ENCODE measurements around the gene OSBP2.
"Not testable (repeated sequence)": the region's sequence is repeated elsewhere in the genome, so short reads cannot be mapped to it uniquely, and the experiment has no call there.

OSBP2 gene

GRCh38 chr22:30721741-30722140, 27.1 kb downstream of the OSBP2 start:
- DNase-seq = no peak

DNA sequence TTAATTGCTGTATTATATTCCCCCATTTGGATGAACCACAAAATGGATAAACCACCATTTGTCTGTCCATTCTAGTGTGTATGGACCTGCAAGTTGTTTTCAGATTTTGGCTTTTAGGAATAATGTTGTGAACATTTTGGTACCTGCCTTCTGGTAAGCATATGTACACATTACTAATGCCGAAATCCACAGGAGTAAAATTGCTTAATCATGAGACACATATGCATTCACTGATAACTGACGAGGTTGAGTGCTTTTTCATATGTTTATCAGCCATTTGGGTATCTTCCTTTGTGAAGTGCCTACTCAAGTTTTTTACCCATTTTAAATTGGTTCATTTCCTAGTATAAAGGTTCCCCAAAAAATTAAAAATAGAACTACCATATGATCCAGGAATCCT, 34.2 kb downstream of the OSBP2 start:
- DNase-seq = no peak

DNA sequence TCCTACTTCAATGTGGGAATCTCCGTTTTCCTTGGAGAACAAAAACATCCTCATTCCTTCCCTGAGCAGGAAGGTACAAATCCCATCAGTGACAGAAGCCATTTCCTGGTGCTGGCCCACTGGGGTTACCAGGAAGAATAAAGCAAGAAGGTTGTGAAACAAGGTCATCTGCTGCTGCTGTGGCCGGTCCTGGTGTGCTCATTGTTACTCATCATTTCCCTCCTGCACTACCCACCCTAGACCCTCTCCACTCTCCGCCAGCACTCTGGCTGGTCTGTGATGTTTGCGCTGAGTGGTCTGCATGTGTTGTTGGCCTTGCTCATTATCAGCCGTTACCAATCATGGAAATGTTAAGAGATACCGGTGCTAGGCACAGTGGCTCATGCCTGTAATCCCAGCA, 37.0 kb downstream of the OSBP2 start:
- DNase-seq = no peak

- DNase-seq = no peak
Measured at GRCh38 chr22:30732426-30732825, 37.8 kb downstream of the OSBP2 start.

DNA sequence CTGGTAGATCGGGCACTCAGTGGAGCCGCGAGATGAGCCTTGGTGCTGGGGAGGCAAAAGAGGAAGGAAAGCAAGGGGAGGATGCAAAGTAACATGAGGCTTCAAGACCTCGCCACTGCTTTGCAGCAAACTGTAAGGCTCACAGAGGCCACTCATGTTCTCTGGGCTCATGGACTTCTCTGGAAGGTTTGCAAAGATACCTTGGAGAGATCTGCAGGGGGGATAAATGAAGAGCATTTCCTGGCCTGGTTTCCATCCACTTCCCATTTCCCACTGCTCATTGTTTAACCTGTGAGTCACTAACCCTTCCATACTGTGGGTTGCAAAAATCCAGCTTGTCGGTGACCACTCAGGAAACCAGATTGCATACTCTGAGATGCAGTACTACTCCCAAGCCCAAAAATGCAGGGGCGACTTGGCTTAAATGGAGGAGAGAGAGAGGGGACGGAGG, 38.5 kb downstream of the OSBP2 start:
- no peak for DNase-seq

GRCh38 chr22:30740007-30740406, 45.3 kb downstream of the OSBP2 start:
- DNase-seq = not testable (repeated sequence)

DNA sequence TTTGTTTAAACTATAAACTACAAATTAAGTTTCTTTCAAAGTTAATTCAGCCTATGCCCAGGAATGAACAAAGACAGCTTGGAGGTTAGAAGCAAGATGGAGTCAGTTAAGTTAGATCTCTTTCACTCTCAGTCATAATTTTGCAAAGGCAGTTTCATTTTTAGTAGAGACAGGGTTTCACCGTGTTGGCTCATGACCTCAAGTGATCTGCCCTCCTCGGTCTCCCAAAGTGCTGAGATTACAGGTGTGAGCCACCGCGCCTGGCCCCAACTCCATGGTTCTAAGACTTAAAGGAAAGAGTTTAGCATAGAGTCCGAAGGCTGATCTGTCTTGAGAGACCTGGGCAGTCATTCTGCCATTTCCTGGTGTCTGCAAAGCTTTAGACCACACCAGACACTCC, 45.8 kb downstream of the OSBP2 start:
- not testable (repeated sequence) for DNase-seq

- no peak for DNase-seq
Measured at GRCh38 chr22:30742291-30743256, 47.9 kb downstream of the OSBP2 start.

DNA sequence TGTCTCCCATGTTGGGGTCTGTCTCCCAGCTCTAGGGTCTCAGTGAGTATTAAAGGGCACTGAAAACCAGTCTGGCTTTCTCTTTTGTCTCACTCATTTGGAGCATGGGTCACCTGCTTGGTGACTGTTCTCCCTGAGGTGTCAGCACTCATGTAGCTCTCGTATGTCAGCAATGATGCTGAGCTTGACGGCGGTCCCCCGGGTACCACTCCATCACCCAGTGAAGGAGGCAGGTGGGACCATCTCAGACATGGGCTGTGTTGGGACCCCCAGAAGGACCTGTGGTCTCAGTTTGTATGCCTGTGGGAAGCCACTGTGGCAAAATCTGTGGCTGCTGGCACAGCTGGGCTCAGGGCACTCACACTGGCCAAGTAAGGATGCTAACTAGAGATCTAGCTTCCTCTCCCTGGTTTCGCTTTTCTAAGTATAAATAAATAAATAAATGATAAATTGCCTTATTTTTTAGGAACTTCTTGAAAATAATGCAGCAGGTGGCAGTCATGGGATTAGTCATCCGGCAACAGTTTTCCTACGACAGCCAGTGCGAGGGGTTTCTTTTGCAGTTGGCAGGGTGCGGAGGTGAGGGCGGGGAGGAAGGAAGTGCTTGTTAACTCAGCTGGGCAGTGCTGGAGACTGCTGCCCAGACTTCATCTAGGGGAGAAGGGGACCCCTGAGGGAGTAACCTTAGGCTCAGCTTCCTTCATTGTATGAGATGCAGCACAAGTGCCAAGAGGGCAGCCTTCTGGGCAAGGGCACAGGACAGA, 48.8 kb downstream of the OSBP2 start:
- DNase-seq = no peak

DNA sequence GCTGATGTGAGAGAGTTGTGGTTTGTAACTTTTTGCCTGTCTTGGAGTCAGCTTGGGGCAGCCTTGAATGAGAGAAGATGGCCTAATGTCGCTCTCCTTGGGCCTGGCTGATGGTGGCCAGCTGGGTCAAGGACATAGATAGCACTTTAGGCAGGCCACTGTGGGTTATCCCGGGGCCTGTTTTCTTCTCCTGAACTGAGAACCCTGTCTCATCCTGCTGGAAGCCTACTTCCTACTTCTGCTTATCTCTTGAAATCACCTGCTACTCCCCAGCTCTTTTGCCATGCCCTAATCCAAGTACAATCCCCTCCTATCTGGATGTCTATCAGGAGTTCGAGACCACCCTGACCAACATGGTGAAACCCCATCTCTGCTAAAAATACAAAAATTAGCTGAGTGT, 49.5 kb downstream of the OSBP2 start:
- no peak for DNase-seq

GRCh38 chr22:30747493-30747892, 52.8 kb downstream of the OSBP2 start:
- DNase-seq = no peak

- no peak for DNase-seq
Measured at GRCh38 chr22:30749272-30749671, 54.6 kb downstream of the OSBP2 start.

GRCh38 chr22:30749849-30750248, 55.2 kb downstream of the OSBP2 start:
- DNase-seq = no peak

DNA sequence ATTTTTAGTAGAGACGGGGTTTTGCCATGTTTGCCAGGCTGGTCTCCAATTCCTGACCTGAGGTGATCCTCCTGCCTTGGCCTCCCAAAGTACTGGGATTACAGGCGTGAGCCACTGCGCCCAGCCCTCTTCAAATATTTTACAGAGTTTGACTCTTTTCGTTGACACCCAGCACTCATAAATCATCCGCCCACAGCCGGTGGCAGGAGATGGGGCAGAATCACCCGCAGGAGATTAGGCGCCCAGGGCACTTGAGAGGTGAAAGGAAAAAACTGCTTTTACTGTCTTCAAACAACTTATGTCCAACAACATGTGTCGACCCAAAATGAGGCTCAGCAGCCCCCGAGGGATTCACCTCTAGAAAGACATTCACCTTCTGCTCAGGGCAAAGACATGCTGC, 56.9 kb downstream of the OSBP2 start:
- DNase-seq = no peak

DNA sequence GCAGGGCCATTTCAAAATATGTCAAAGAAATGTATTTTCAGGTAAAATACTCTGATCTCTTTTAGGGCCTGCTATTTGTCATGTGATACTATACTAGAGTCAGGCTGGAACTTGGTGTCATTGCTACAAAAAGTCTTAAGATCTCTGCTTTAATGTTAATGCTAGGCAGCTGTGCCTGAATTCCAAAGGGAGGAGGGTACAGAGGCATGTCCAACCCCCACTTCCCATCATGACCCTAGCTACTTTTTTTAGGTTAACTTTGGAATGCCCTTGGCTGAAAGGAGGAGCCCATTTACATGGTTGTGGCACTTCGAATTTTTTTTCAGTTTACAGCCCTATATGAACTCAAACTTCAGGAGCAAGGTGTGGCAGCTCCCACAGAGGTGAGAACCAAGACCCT, 58.1 kb downstream of the OSBP2 start:
- no peak for DNase-seq

- no peak for DNase-seq
Measured at GRCh38 chr22:30753701-30754100, 59.0 kb downstream of the OSBP2 start.

GRCh38 chr22:30754521-30754920, 59.8 kb downstream of the OSBP2 start:
- no peak for DNase-seq

DNA sequence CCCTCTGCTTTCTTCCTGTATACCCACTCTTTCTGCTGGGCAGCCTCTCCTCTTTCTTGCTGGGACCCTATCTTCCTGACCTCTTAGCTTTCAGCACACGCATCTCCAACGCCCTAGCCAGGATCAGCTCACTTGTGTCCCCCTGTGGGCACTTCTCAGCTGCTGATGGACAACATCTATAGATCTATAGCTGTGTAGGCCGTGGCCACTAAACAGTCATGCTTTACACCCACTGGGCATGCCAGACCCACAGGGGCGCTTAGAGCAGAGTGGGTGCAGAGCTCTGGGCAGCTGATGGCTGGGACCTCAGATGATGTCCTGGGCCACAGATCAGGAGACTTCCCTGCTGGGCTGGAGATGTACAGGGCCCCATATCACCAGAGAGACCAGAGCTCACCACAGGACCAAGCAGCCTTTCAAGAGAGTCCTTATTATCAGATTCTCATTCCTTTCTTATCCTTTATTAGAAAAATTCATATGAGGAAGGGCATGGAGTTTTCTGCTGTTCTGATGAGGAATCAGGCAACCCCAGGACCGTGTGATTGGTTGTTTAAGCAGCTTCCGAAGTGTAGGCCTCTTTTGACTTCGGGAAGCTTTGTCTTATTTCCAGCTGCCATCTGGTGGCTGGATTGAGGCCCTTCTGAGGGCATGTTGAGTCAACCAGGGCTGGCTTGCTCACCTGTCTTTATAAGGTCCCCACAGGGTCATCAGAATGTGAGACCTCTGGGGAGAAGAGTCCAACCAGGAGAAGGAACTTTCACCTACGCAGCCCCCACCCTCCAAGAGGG, 60.5 kb downstream of the OSBP2 start:
- peak; percentile 6 for DNase-seq

DNA sequence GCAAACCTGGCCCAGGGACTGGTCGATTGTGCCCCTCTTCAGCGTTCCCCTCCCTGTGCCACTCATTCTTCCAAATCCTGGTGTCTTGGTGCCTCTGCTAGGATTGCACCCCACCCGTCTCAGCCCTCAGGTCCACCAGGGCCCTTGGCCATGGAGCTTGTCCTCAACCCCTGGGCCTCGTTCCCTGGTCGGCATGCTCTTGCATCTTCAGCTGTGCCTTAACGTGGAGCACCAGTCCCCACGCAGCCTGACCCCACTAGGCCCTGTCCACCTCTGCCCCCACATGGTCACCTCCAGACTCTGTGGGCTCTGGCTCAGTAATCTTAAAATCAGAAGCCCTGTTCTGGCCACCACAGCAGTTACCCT, 61.1 kb downstream of the OSBP2 start:
- no peak for DNase-seq

DNA sequence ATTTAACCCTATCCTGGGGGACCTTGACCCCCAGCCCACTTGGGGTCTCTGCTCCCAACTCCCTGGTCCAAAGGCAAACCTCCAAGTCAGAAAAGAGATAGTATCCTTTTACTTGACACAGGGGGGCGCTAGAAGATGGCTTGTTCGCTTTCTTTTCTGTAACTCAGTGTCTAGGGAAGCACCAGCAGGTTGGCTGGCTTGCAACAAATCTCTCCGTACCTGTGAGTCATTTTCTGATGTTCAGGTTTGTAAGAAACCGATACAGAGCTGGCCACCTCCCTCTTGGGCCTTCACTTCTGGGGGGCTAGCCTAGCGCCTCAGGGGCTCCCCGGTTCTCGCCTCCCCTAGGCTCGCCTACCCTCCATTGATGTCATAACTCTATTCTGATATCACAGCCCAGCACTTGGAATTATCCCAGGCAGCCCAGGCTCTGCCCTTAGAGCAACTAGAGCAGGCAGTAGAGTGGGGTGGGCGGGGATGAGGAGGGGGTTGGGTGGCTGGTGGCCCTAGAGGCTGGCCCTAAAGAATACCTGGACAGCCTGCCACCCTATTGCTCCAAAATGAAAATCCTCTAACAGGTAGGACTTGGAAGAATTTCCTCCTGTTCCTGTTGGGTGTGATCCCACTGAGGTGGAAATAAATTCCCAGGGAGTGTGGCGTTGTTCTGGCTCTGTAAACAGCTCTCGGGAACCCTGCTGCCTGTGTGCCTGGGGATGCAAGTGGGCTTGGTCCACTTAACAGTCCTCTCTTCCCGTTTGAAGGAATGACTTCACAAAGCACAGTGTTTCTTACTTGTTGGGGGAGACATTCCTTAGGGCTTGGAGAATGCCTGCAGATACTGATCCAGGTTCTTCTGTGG, 69.4 kb downstream of the OSBP2 start:
- DNase-seq = peak; percentile 27

- no peak for DNase-seq
Measured at GRCh38 chr22:30767661-30768060, 73.0 kb downstream of the OSBP2 start.

- no peak for DNase-seq
Measured at GRCh38 chr22:30770716-30771115, 76.0 kb downstream of the OSBP2 start.

Measured in NCI-H526 treated with DMSO at 0.1 percent for 48 hours (cell line).